Left ventricle myocardium inferior (tissue), 1 donor: ENCODE data around the gene CHD2. TPM values are rescaled to one million over a fixed set of nuclear protein-coding genes. Genes with fewer than 3 reads are reported as not detected.
"Not testable (repeated sequence)": the region's sequence is repeated elsewhere in the genome, so short reads cannot be mapped to it uniquely, and the experiment has no call there.

ENCODE experiments used
- DNase-seq: peaks from one replicate; pipeline ENCODE4 v3.0.0-alpha.2; 2020
- H3K27ac ChIP-seq: fragments of 200-600 bp; replicated peaks from 2 replicates; pipeline ENCODE4 v1.8.0; 2021
- H3K27me3 ChIP-seq: fragments of 200-600 bp; 2 replicates; pipeline ENCODE4 v1.8.0; 2021; ENCODE audit warnings: low read depth
- H3K36me3 ChIP-seq: fragments of 200-600 bp; 2 replicates; pipeline ENCODE4 v1.8.0; 2021
- H3K4me1 ChIP-seq: fragments of 200-600 bp; 2 replicates; pipeline ENCODE4 v1.8.0; 2021
- H3K4me3 ChIP-seq: fragments of 200-600 bp; 2 replicates; pipeline ENCODE4 v1.8.0; 2021; ENCODE audit warnings: mild to moderate bottlenecking, moderate library complexity
- H3K9me3 ChIP-seq: fragments of 200-600 bp; replicated peaks from 2 replicates; pipeline ENCODE4 v1.8.0; 2021
- intact Hi-C: fragments of 100-400 bp; cut with micrococcal nuclease; formaldehyde crosslinking; loops from one replicate; pipeline ENCODE4 v1.11.0; 2022
- total RNA-seq: library from RNA; stranded (reverse); fragmentation: NEBNext Ultra II Directional; extraction: Animal tissue kit (Norgen Biotek cat#: 25700); gene quantifications from one replicate; pipeline ENCODE4 v1.2.1, GENCODE V29; 2021
- TF ChIP-seq, protein P1 (sequence below): fragments of 200-600 bp; IDR thresholded peaks from 2 replicates; pipeline ENCODE4 v1.8.0; 2021; ENCODE audit warnings: antibody characterized with exemption, mild to moderate bottlenecking, borderline replicate concordance
- donor health status: DM: no; HTN: yes; CAD: no; lungs with severe emphysema.

The CHD2 gene
- total RNA-seq, 1 donor from 2014 or later: 41.3 TPM

GRCh38 chr15:92870010-92870591 lies 30.0 kb upstream of the CHD2 start:
- Histone ChIP-seq H3K4me1 (peaks cover 15% of the 10 kb centered on the region), H3K9me3 (peaks cover 4% of the 10 kb centered on the region), H3K36me3 (no peaks in the 10 kb centered on the region), H3K27ac (peak overlapping the region; percentile 59), H3K27me3 (no peaks in the 10 kb centered on the region), H3K4me3 (no peak overlapping the region)
- intact Hi-C loops: no loop called here
- no peak for DNase-seq
- TF ChIP-seq, protein P1, sequence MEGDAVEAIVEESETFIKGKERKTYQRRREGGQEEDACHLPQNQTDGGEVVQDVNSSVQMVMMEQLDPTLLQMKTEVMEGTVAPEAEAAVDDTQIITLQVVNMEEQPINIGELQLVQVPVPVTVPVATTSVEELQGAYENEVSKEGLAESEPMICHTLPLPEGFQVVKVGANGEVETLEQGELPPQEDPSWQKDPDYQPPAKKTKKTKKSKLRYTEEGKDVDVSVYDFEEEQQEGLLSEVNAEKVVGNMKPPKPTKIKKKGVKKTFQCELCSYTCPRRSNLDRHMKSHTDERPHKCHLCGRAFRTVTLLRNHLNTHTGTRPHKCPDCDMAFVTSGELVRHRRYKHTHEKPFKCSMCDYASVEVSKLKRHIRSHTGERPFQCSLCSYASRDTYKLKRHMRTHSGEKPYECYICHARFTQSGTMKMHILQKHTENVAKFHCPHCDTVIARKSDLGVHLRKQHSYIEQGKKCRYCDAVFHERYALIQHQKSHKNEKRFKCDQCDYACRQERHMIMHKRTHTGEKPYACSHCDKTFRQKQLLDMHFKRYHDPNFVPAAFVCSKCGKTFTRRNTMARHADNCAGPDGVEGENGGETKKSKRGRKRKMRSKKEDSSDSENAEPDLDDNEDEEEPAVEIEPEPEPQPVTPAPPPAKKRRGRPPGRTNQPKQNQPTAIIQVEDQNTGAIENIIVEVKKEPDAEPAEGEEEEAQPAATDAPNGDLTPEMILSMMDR: no peak

DNA sequence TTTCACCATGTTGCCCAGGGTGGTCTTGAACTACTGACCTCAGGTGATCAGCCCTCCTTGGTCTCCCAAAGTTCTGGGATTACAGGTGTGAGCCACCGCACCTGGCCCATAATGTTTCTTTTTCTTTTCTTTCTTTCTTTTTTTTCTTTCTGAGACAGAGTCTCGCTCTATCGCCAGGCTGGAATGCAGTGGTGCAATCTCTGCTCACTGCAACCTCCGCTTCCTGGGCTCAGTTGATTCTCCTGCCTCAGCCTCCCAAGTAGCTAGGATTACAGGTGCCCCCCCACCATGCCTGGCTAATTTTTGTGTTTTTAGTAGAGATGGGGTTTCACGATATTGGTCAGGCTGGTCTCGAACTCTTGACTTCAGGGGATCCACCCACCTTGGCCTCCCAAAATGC lies 27.2 kb upstream of the CHD2 start:
- intact Hi-C loops, H3K4me3 ChIP-seq, H3K36me3 ChIP-seq, H3K27me3 ChIP-seq, DNase-seq, H3K27ac ChIP-seq, H3K9me3 ChIP-seq: not testable (repeated sequence)
- peaks cover 20% of the 10 kb centered on the region for H3K4me1 ChIP-seq

GRCh38 chr15:92877000-92877399 lies 23.1 kb upstream of the CHD2 start:
- Histone ChIP-seq H3K4me1 (peaks cover 33% of the 10 kb centered on the region), H3K27ac (peak overlapping the region; percentile 72), H3K9me3 (no peaks in the 10 kb centered on the region), H3K36me3 (no peaks in the 10 kb centered on the region), H3K27me3 (no peaks in the 10 kb centered on the region), H3K4me3 (no peak overlapping the region)
- TF ChIP-seq, protein P1: no peak
- no peak for DNase-seq
- intact Hi-C loops: no loop called here

DNA sequence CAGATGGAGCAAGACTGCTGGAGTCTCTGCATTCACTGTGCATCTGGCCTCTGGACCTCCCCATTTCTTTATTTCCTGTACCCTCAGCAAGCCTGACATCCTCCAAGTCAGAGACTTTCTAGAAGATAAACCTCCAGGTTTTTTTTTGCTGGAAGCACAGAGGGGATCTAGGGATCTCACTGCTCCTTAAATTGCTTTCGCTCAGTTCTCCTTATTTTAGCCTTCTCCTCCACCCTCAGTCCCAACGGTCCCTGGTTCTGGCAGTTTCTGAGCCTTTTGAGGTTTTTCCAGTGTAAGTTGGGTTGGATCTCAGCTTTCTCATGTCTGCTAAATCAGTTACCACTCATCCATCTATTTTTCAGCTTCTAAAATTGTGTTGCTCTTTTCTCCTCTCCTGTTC lies 22.7 kb upstream of the CHD2 start:
- Histone ChIP-seq H3K4me3 (no peak overlapping the region), H3K9me3 (no peaks in the 10 kb centered on the region), H3K27me3 (no peaks in the 10 kb centered on the region), H3K27ac (peak overlapping the region; percentile 72), H3K36me3 (no peaks in the 10 kb centered on the region), H3K4me1 (peaks cover 34% of the 10 kb centered on the region)
- no peak for DNase-seq
- intact Hi-C loops: no loop called here
- TF ChIP-seq, protein P1: no peak

- Histone ChIP-seq H3K9me3 (no peaks in the 10 kb centered on the region), H3K27ac (peak overlapping the region; percentile 72), H3K4me1 (peaks cover 40% of the 10 kb centered on the region), H3K4me3 (peak overlapping the region; percentile 1), H3K36me3 (no peaks in the 10 kb centered on the region), H3K27me3 (no peaks in the 10 kb centered on the region)
- DNase-seq: no peak
- intact Hi-C loops: no loop called here
- TF ChIP-seq, protein P1: no peak
Measured at GRCh38 chr15:92878593-92879053, 21.5 kb upstream of the CHD2 start.

- Histone ChIP-seq H3K4me3 (no peak overlapping the region), H3K36me3 (no peaks in the 10 kb centered on the region), H3K27me3 (no peaks in the 10 kb centered on the region), H3K4me1 (peaks cover 53% of the 10 kb centered on the region), H3K9me3 (no peaks in the 10 kb centered on the region), H3K27ac (peak overlapping the region; percentile 99)
- intact Hi-C loops: loop anchor here (5.0 kb wide), 1 partner anchor 48 kb away; no protein-coding TSS in a partner anchor
- TF ChIP-seq, protein P1: no peak
- DNase-seq: no peak
Measured at GRCh38 chr15:92879949-92880725, 20.0 kb upstream of the CHD2 start.
